GM19043 (cell line): ENCODE results near the gene TTC39A.

Experiments
- ATAC-seq: cut with Tn5 transposase; IDR thresholded peaks from one replicate; pipeline ENCODE4 v1.9.1; 2021; ENCODE audit warnings: low read depth; ENCODE audit not compliant: unreplicated experiment

Gene TTC39A

DNA sequence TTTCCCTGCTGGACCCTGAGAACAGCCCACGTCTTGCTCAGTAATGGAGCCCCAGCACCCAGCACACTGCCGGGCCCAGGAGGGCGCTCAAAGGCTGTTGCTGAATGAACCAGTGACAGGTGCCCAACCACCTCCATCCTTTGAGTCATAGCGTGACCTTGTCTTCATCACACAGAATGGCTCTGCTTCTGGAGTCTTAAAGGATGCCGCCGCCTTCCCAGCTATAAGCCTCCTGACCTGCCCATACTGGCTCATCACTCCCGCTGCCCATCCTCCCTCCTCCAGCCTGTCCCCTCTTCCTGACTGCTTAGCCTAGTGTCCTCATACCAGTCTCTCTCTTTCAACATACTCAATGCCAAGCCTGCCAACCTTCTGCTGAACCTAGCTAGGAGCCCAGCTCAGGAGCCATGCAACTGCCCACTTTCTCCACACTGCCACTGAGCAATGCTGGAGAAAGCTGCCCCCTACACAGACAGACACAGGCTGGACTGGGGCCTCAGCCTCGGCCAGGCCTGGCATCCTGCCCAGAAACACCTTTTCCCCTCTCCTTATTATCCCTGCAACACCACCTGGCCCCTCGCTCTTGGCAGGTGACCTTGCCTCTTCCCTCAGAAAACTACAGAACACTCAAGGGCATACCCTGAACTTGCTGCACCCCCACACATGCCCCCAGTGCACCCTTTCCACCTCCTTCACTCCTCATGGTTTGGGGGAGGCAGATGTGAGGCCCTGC is 14.1 kb downstream of the TTC39A start:
- ATAC-seq = no peak

DNA sequence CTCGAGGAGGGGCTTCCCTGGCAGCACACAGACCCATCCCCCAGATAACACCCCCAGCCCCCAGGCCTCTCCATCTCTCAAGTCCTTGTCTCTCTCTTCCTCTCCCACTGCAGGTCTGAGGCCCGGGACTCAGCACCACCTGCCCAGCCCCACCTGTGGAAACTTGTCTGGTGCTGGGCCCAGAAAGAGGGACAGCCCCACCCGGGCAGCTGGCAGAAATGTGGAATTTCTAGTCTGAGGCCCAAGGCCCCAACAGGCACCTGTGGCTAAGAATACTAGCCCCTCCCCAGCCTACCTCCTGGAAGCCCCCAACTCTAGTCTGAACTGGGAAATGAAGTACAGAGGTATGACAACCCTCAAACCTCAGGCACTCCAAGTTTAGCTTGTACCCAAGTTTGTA is 15.4 kb downstream of the TTC39A start:
- no peak for ATAC-seq

DNA sequence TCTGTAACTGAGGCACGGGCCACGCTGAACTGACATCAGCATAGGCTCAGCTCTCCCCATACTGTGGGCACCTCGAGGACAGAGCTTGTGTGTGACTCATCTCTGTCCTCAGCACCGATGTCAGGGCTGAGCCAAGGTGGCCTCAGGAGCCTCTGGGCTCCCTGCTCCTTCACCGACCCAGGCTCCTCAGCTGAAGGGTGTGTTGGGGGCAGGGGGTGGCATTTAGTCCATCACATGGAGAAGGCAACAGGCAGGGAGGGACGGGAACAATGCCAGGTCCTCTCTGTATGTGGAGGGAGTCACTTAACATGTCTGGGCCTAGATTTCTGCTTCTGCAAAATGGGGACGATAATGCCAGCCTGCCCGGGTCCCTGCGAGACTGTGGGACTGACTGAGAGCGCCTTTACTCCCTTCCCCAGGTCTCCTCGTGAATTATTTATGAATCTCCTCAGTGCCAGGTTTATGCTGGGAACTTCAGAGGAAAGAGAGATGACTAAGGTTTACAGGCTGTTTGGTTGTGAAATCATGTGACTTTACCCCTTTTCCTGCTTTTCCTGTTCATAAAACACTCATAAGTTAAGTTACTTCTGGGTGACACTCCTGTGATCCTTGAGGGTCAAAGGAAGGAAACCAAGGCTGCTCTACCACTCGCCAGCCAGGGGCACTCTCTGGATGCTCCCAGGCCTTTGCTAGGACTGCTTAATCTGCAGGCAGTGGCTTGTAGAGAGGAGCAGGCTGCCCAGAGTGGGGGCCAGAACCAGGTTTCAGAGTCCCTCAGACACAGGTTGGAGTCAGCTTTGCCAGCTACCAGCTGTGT is 16.2 kb downstream of the TTC39A start:
- ATAC-seq = no peak

DNA sequence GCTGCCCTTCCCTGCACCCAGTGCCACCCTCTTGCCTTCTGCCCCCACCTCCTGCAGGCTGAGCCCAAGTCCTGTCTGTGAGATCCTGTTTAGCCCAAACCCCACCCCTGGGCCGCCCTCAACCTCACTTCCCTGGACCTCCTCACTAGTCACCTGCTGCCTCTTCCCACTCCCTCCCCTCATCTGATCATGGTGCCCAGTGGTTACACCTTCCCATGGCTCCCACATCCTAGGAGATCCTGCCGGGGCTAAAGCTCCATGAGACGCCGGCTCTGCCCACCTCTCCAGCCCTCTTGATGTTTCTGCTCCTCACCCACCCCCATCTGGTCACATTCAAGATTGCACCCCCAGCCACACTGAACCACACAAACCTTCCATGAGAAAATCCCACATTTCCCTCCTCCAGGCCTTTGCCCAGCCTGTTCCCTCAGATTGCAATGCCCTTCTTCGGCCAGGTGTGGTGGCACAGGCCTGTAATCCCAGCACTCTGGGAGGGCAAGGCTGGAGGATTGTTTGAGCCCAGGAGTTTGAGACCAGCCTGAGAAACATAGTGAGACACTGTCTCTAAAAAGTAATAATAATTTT is 17.0 kb downstream of the TTC39A start:
- no peak for ATAC-seq

DNA sequence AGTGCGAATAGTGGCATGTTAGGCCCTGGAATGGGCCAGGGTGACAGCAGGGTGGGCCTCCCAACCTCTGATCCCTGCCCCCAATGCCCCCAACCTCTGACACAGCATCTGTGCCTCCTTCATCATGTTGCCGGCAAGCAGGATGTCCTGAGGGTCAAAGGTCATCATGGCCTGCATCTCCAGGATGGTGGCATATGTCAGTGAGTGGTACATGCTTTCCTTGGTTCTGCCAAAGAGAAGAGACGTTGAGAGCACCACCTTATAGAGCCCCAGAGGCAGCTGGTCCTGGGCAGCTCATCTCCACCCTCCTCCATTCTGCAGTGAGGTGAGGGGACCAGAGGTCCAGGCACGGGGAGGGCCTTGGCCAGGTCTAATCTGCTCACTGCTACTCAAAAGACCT is 17.6 kb downstream of the TTC39A start:
- no peak for ATAC-seq

DNA sequence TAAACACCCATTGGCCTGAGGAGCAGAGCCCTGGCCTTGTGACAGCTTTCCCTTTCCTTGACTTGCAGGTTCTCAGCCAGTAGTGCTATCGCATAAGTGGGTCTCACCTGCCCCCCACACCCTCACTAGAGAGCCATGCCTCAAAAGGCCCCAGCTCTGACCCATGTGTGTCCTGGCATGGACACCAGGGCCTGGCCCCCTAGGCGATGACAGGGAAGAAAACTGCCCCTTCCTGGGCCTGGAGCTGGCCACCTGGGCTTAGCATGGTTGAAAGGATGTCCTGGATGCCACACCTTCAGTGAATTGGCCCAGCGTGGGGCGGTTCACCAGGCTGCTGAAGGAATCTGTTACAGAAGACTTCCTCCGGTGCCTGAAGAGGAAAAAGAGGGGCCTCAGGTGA is 18.5 kb downstream of the TTC39A start:
- ATAC-seq = no peak

DNA sequence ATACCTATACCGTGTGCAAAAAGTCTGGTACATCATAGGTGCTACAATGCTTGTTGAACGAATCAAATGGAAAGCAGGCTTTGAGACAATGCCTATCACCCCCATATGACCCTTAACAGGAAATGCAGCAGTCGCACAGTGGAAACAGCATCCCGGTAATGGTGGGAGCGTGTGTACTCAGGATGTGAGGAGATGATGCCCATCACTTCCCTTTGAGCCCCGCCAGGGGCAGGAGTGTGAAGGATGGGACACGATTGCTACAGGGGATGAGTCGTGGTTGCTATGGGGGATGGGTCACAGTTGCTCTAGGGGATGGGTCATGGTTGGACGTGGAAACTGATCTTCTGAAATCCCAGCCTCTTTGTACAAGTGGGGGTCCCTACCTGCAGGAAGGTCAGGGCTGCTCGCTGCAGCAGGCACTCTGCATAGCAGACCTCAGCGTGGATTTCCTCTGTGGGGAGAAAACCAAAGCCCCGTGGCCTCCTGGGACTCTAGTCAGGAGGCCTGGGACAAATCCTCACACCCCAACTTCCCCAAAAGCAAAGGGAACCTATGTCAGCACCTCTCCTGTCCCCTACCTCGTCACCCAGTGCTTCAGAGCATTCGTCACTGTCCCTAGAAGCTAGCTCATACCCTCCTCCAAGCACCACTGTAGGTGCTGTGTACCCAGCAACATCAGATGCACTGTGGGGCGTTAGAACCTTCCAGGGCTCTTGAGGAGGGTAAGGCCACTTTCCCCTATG is 19.3 kb downstream of the TTC39A start:
- ATAC-seq = no peak

DNA sequence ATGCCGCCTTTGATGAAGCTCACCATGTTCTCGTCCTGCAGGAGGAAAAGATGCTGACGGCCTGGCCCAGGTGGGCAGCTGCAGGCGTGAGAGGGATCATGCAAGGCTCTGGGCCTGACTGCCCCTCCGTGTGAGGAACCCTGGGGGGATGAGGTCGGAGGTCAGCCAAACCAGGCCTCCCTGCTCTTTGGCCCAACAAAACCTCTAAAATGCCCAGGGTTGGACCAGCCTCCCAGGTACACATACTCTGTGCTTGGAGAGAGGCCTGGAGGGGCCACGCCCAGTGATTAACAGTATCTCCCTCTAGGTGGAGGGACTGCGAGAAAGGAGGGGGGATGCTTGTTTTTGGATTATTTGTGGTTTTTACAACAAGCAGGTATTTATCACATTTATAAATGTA is 21.1 kb downstream of the TTC39A start:
- no peak for ATAC-seq

DNA sequence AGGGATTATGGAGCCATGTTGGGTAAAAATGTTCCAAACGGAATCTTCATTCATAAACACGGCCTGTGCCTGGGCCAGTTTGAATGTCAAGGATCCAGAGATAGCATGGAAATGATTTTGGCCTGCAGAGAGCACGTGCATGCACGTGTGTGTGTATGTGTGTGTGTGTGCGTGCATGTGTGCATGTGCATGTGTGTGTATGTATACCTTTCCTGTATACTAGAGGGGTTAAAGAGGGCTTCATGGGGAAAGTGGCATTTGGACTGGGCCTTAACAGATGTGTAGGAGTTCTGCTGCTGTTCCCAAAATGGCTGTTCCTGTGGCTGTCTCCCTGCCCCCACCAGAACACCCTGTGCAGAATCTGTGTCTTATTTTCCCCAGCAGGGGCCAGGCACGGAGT is 21.7 kb downstream of the TTC39A start:
- no peak for ATAC-seq

DNA sequence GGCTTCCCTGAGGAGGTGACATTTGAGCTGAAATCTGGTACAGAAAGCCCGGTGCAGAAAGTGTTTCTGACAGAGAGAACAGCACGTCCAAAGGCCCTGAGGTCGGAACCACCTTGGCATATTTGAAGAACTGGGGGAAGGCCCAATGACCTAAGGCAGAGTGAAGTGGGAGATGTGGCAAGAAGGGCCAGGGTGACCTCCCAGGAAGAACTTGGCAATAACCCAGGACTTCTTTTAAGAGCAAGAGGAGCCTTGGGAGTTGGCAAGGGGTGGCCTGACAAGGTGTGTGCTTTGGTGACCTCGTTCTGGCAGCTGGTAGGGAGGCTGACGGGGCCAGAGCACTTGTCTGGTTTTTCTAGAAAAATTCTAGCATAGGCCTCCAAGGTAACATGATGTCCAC is 23.4 kb downstream of the TTC39A start:
- ATAC-seq = no peak

DNA sequence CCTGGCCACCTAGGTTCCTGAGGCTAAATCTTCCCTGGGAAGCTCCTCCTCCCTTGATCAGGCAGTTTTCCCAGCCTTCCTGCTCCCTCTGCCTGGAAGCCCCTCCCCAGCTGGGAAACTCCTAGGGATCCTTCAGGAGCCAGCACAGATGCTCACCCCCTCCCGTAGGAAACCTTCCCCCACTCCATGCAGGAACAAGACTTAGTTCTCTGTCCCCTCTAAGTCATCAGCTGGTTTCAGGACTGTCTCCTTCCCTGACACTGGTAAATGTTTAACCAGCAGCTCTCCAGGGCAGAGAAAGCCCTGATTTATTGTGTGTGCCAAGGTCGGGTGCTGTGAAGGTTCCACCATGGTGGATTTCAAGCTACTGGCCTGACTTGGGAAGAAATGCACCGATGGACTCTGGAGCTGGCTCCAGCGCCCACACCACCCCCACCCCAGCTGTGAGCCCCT is 25.0 kb downstream of the TTC39A start:
- no peak for ATAC-seq

DNA sequence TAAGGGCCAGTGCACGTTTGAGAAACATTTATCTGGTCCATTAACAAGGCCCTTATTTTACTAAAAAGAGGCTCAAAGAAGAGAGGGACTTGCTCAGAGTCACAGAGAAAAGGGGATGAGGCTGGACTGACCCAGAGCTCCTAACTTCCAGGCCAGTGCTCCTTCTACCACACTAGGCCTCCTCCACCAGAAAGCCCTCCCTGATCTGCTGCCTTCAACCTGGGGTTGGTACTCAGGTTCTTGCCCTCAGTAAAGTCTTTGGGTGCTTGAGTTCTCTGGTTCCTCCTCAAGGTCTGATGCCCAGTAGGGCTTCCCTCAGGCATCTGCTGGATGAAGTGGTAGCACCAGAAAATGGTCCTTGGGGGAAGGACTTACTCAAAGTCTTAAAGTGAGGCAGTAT is 26.0 kb downstream of the TTC39A start:
- ATAC-seq = no peak

DNA sequence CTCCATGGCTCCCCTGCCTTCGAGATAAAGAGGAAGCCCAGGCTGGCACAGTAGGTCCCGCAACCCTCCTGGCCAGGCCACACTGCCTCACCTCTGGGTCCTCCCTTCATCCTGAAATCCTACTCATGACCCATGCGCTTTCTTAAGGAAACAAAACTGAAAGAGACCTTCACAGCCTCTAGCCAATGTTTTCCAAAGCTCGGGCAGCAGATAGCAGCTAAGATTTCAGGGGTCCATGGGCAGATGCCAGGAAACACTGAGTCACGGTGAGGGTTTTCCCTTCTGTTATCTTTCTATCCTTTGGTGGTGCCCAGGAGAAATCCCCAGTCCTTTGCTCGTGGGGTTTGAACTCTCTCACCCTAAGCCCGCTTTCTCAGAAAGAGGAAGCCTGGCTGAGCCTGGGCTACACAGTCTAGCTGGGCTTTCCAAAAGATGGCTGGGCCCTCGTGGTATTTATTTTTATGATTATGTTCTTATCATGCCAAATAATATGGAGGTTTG is 26.6 kb downstream of the TTC39A start:
- ATAC-seq = no peak

DNA sequence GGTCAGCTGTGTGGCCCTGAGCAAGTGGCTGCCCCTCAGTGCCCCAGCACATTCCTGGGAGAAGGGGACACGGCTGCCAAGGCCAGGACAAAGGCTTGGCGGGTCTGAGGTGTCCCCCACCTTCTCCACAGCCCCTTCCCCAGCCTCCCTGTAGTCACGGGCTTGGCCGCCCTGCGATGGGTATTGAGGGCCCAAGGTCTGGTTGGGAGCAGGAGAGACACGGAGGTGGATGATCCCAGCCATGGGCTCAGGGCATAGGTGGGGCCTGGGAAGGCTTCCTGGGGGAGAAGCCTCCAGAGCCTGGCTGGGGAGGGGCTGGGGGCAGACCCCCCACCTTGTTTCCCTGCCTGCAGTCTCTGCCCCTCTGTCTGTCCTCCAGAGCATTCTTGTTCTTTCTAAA is 27.0 kb downstream of the TTC39A start:
- ATAC-seq = no peak

DNA sequence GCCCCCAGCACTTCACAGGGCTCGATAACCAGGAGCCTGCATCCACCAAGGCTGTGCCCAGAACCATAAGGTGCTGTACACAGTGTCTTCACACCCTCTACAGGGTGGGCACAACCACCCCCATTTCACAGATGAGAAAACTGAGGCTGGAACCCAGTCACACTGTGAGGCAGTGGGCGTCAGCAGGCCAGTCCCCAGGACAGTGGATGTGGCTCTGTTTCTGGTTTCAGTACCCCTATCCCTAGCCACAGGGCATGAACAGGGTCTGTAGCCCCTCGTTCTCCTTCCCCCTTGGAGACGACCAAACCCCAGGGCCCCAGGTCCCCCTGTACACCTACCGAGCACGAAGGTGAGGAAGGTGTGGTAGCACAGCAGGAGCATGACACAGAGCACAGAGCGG is 27.6 kb downstream of the TTC39A start:
- ATAC-seq = no peak

DNA sequence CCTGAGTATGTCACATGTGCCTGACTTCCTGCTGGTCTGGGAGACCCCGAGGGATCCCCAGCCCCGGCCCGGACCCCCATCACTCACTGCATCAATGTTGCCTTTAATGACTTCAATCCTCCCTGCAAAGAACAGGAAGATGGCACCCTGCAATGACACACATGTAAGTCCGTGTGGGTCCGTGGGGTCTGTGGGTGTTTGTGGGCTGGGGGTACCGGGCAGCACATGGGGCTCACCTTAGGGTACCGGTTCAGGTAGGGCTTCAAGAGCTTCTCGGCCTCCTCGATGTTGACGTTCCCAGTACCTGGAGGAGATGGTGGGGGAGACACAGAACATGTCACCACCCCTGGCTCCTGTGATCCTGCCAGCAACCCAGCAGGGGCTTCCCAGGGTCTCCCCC is 28.1 kb downstream of the TTC39A start:
- ATAC-seq = no peak

DNA sequence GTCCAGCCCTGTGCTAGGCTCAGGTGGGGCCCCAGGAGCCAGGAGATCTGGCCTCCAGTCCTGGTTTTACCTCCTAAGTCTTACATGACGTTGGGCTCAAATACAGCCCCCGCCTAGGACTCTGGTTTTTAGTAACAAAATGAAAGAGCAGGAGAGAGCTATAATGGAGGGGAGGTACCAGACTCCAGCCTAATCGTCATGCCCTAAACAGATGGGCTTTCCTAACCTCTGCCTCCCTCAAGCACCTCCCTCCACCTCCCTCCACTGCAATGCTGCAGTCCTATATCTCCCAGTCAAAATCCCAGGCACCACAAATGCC is 28.6 kb downstream of the TTC39A start:
- no peak for ATAC-seq

DNA sequence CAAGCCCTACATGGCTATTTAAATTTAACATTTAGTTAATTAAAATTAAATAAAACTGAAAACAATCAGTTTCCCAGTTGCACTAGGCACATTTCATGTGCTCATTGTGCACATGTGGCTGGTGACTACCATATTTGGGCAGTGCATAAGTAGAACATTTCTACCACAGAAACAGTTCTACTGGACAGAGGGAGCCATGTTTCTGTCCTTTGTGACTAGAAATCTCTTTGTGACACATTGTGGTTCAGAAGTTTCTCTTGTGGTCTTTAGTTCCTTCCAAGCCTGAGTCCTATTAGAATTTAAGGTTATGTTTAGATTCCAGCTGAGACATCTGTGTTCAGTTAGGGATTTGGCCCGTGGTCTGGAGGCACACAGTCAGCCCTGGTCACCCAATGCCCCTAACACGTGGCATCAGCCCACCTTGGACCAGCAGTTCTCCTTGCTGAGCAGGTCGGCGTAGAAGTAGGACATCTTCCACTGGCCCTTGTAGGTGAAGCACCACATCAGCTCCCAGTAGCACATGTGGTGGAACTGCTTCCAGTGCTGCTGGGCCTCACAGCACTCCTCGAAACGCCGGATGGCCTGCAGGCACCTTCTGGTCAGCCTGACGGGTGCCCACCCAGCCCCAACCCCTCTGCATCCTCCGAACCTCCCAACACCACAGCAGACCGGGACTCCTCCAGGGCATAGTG is 29.1 kb downstream of the TTC39A start:
- ATAC-seq = no peak

DNA sequence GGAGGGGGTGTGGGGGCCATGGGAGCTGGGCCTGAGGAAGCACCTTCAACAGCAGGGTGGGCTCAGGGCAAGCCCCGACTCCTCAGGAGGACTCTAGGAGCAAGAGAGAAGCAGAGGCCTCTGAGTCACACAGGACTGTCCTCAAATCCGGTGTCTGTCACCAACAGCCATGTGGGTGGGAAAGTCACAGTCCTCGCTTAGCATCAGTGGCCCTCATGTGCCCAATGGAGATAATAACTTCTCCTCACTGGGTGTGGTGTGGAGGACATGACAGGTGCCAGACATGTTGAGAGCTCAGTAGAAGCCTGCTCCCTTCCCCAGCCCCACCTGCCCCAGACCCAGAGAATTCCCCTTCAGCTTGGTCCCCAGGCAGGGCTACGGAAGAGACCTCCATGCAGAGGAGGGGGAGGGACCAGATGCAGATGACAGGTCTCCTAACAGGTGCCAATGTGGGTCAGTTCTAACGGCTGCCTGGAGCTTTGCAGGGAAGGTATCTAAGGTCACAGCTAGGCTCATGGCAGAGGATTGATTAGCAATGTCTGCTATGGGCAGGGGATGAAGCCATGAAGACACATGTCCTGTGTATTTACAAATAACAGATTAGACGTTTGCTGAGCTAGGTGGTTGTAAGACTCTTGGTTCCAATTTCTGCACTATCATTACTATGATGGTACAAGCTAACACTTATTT is 30.2 kb downstream of the TTC39A start:
- ATAC-seq = no peak
